ENCODE measurements around the gene SAMD4B. TPM values are rescaled to one million over a fixed set of nuclear protein-coding genes. Genes with fewer than 3 reads are reported as not detected.

SAMD4B gene
- total RNA-seq, 2 donors from 2014 or later = 133 to 227 TPM

DNA sequence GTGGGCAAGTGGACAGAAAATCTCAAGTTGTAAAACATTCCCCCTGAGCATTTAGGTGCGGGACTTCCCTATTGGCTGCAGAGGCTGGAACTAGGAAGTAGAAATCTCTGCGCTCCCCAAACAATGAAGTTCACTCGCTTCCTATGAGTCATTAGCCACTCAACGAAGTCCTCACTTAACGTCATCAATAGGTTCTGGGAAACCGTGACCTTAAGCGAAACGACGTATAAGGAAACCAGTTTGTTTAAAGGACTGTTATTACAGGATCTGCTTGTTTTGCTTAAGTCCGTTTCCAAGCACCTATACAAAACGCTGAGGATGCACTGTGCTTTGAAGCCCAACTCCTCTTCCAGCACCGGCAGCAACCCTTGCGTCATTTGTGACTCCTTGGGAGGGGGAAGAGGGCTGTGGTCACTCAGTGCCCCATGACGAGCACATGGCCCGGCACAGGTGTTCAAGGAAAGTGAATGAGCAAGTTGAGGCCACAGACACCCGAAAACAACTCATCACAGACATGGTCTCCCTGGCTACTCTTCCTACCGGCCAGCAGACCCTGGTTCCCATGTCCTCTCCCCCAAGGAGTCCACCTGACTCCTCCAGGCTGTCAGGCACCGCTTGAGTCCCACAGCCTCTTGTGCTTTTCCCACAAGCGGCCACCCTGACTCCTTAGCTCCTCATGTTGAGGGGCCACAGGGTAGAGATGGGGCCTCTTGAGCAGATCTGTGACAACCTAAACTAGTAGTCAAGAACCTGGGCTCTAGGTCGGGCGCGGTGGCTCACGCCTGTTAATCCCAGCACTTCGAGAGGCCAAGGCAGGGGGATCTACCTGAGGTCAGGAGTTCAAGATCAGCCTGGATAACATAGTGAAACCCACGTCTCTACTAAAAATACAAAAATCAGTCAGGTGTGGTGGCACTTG lies 88.7 kb downstream of the SAMD4B start:
- DNase-seq (ENCODE audit: low spot score) = no peak
- no peaks in the 10 kb centered on the region for H3K9me3 ChIP-seq
- TF ChIP-seq CTCF (IDR thresholded peaks at IDR 0.05) = no peak
- peak; percentile 72 for TF ChIP-seq POLR2AphosphoS5 (IDR thresholded peaks at IDR 0.05)
- no peak for TF ChIP-seq POLR2A (IDR thresholded peaks at IDR 0.05)
- 63% methylated on average over 25 of the region's 25 CpGs for WGBS
- intact Hi-C loops (cut with DNase I) = no loop called here
- H3K36me3 ChIP-seq = peaks cover 15 to 21% of the 10 kb centered on the region in 2 donors
- H3K27me3 ChIP-seq (replicated peaks; ENCODE audit: insufficient read depth) = no peaks in the 10 kb centered on the region
- H3K4me1 ChIP-seq (replicated peaks) = peaks cover 11% of the 10 kb centered on the region
- no peak overlapping the region for H3K4me3 ChIP-seq
- H3K27ac ChIP-seq = peak overlapping the region; percentile 30 to 67

- 91% methylated on average over 8 of the region's 8 CpGs for WGBS
- no peaks in the 10 kb centered on the region for H3K9me3 ChIP-seq
- DNase-seq (ENCODE audit: low spot score) = no peak
- peaks cover 16% of the 10 kb centered on the region for H3K4me1 ChIP-seq (replicated peaks)
- no peak for TF ChIP-seq POLR2AphosphoS5 (IDR thresholded peaks at IDR 0.05)
- TF ChIP-seq POLR2A (IDR thresholded peaks at IDR 0.05) = no peak
- no peak for TF ChIP-seq CTCF (IDR thresholded peaks at IDR 0.05)
- no peak overlapping the region for H3K4me3 ChIP-seq
- peaks cover 15 to 21% of the 10 kb centered on the region in 2 donors for H3K36me3 ChIP-seq
- intact Hi-C loops (cut with DNase I) = no loop called here
- no peaks in the 10 kb centered on the region for H3K27me3 ChIP-seq (replicated peaks; ENCODE audit: insufficient read depth)
- H3K27ac ChIP-seq = no peak overlapping the region
Measured at GRCh38 chr19:39432677-39433025, 90.4 kb downstream of the SAMD4B start.

DNA sequence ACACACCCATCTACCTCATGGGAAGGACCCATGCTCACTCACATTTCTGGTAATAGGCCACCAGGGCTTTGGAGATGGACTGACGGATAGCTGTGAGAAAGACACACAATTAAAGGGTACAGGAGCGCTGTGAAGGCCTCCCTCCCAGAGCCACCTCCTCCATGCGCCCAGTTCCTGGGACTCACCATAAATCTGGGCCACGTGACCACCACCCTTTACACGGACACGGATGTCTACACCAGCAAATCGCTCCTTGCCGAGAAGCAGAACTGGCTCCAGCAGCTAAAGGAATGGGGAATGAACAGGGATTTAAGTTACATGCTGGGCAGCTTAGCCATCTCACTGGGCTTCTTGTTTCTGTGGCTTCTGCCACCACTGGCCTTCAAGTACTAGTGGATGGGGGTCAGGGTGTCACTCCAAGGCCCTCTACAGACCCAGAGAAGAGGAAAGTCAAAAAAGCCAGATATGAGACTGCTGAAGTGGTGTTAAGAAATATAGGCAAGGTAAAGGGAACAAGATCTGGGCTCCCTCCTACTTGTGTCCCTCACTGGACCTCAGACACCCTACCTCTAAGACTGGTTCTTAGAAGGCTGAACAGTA lies 91.4 kb downstream of the SAMD4B start:
- H3K27ac ChIP-seq = no peak overlapping the region
- H3K4me1 ChIP-seq (replicated peaks) = peaks cover 16% of the 10 kb centered on the region
- intact Hi-C loops (cut with DNase I) = no loop called here

DNA sequence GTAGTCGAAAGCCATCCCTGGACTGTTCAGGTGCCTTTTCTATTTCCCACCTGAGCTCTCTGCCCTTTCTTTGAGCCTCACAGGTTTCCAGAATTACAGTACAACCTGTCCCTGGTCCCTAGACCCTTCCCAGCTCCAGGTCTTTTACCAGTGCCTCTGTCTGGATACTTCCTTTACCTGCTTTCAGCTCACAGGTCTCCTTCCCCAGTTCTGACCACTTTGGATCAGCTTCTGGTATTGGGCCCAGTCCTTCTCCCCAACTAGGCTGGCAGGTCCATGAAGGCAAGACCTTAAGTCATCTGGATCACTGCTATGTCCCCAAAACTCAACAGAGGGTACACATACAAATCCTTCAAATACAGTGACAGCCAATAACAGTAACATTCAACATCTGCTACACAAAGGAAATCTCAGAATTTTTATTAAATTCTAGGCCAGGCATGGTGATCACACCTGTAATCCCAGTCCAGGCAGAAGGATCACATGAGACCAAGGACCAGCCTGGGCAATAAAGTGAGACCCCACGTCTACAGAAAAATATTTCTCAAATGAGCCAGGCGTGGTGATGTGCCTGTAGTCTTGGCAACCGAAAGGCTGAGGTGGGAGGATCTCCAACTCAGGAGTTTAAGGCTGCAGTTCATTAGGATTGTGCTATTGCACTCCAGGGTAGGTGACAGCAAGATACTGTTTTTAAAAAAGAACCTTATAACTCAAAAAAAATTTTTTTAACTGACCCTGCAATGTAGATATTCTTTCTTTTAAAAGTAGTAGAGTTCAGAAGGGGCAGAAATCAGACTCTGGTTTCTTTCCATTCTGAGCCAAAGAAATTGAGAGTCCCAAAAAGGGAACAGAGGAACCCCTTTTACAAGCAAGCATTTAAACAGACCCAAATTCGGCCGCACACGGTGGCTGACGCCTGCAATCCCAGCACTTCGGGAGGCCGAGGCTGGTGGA lies 92.2 kb downstream of the SAMD4B start:
- H3K4me1 ChIP-seq (replicated peaks) = peaks cover 16% of the 10 kb centered on the region

More for the DNA sequence above, 91.4 kb downstream of the SAMD4B start:
- DNase-seq (ENCODE audit: low spot score) = no peak
- Histone ChIP-seq H3K4me3 (no peak overlapping the region), H3K27me3 (replicated peaks; ENCODE audit: insufficient read depth) (no peaks in the 10 kb centered on the region), H3K9me3 (no peaks in the 10 kb centered on the region), H3K36me3 (peaks cover 15 to 21% of the 10 kb centered on the region in 2 donors)
- TF ChIP-seq CTCF (IDR thresholded peaks at IDR 0.05) (no peak), POLR2A (IDR thresholded peaks at IDR 0.05) (no peak), POLR2AphosphoS5 (IDR thresholded peaks at IDR 0.05) (no peak)
- 94% methylated on average over 8 of the region's 8 CpGs for WGBS

More for the DNA sequence above, 92.2 kb downstream of the SAMD4B start:
- H3K36me3 ChIP-seq = peaks cover 15 to 21% of the 10 kb centered on the region in 2 donors
- 37% methylated on average over 10 of the region's 10 CpGs for WGBS
- H3K27me3 ChIP-seq (replicated peaks; ENCODE audit: insufficient read depth) = no peaks in the 10 kb centered on the region
- DNase-seq (ENCODE audit: low spot score) = no peak
- H3K27ac ChIP-seq = peak overlapping the region; percentile 67 to 87
- TF ChIP-seq POLR2A (IDR thresholded peaks at IDR 0.05) (no peak), CTCF (IDR thresholded peaks at IDR 0.05) (no peak), POLR2AphosphoS5 (IDR thresholded peaks at IDR 0.05) (no peak)
- H3K9me3 ChIP-seq = no peaks in the 10 kb centered on the region
- peak overlapping the region in 1 of 2 donors; percentile 60 for H3K4me3 ChIP-seq
- intact Hi-C loops (cut with DNase I) = loop anchor here (5.0 kb wide), 1 partner anchor 98 kb away; the partner anchor contains the start of gene EID2B

Small RNA genes within 50 kb of the gene (microRNA-seq; reads per million reads assigned to microRNA genes)
- 0.34 reads per million for gene MIR4530

Small RNA genes within 50 kb of the gene (small RNA-seq; reads per million reads assigned to genes)
- gene AC011445.2 = 0 to 0.20 reads per million in 2 donors
- gene MIR4530 = 0 reads per million in 2 donors
- 0 reads per million in 2 donors for gene RN7SL566P

Other genes starting within 250 kb of the SAMD4B start
- 100 to 1,000 TPM; 111 to 123 TPM for gene PAK4, start 216.6 kb upstream of the SAMD4B start, total RNA-seq
- gene NCCRP1, start 145.5 kb upstream of the SAMD4B start, total RNA-seq = 1 to 10 TPM; 1.4 to 2.7 TPM
- gene SYCN, start 138.2 kb upstream of the SAMD4B start, total RNA-seq = 100 to 1,000 TPM in 1 of 2 donors, not detected in 1; 165 TPM
- not detected for gene IFNL3, start 97.4 kb upstream of the SAMD4B start, total RNA-seq
- not detected for gene IFNL4, start 93.6 kb upstream of the SAMD4B start, total RNA-seq
- not detected for gene IFNL2, start 74.0 kb upstream of the SAMD4B start, total RNA-seq
- gene IFNL1, start 46.0 kb upstream of the SAMD4B start, total RNA-seq = not detected
- gene LRFN1, start 21.6 kb upstream of the SAMD4B start, total RNA-seq = 1 to 10 TPM; 4.2 to 5.6 TPM
- 10 to 100 TPM in 1 of 2 donors, 1 to 10 TPM in 1; 1.5 to 10.2 TPM for gene GMFG, start 6.4 kb upstream of the SAMD4B start, total RNA-seq
- gene PAF1, start 48.7 kb downstream of the SAMD4B start, total RNA-seq = 10 to 100 TPM; 47.5 to 63.6 TPM
- 10 to 100 TPM; 50.2 to 56.4 TPM for gene MED29, start 49.0 kb downstream of the SAMD4B start, total RNA-seq
- gene ZFP36, start 64.4 kb downstream of the SAMD4B start, total RNA-seq = 100 to 1,000 TPM in 1 of 2 donors, 10 to 100 TPM in 1; 96.5 to 170 TPM
- gene PLEKHG2, start 70.2 kb downstream of the SAMD4B start, total RNA-seq = 10 to 100 TPM; 14.4 to 21.1 TPM
- 1,000 to 10,000 TPM; 1,162 to 1,716 TPM for gene RPS16, start 93.5 kb downstream of the SAMD4B start, total RNA-seq
- gene SUPT5H, start 103.2 kb downstream of the SAMD4B start, total RNA-seq = 100 to 1,000 TPM in 1 of 2 donors, 10 to 100 TPM in 1; 79.8 to 246 TPM
- gene TIMM50, start 138.4 kb downstream of the SAMD4B start, total RNA-seq = 10 to 100 TPM; 54.1 to 75.5 TPM
- gene DLL3, start 156.5 kb downstream of the SAMD4B start, total RNA-seq = 1 to 10 TPM in 1 of 2 donors, not detected in 1; 6.3 TPM
- not detected for gene SELENOV, start 172.7 kb downstream of the SAMD4B start, total RNA-seq
- 1 to 10 TPM; 2.6 to 4.5 TPM for gene EID2B, start 190.4 kb downstream of the SAMD4B start, total RNA-seq
- gene EID2, start 197.7 kb downstream of the SAMD4B start, total RNA-seq = 10 to 100 TPM; 21.1 to 25.3 TPM

Data from prostate gland (tissue), 2 donors.